ENCODE measurements around the gene PLXDC2.
"Not testable (repeated sequence)": the region's sequence is repeated elsewhere in the genome, so short reads cannot be mapped to it uniquely, and the experiment has no call there.

The PLXDC2 gene

DNA sequence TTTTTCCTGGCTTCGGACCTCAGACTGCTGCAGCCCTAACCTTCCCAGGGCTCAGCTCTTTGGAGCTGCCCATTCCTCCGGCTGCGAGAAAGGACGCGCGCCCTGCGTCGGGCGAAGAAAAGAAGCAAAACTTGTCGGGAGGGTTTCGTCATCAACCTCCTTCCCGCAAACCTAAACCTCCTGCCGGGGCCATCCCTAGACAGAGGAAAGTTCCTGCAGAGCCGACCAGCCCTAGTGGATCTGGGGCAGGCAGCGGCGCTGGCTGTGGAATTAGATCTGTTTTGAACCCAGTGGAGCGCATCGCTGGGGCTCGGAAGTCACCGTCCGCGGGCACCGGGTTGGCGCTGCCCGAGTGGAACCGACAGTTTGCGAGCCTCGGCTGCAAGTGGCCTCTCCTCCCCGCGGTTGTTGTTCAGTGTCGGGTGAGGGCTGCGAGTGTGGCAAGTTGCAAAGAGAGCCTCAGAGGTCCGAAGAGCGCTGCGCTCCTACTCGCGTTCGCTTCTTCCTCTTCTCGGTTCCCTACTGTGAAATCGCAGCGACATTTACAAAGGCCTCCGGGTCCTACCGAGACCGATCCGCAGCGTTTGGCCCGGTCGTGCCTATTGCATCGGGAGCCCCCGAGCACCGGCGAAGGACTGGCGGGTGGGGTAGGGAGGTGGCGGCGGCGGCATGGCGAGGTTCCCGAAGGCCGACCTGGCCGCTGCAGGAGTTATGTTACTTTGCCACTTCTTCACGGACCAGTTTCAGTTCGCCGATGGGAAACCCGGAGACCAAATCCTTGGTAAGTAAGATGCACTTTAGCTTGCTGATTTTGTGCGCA lies at the start of gene PLXDC2:
Gene PLXDC2, plus strand, starts transcription at position 22 of the 820 bp plus-strand sequence.
- peak in 46 of 58 donors; percentile 23 to 80 (median 48) for DNase-seq

- DNase-seq = no peak
Measured at GRCh38 chr10:19767876-19768275, 48.4 kb upstream of the PLXDC2 start.

DNA sequence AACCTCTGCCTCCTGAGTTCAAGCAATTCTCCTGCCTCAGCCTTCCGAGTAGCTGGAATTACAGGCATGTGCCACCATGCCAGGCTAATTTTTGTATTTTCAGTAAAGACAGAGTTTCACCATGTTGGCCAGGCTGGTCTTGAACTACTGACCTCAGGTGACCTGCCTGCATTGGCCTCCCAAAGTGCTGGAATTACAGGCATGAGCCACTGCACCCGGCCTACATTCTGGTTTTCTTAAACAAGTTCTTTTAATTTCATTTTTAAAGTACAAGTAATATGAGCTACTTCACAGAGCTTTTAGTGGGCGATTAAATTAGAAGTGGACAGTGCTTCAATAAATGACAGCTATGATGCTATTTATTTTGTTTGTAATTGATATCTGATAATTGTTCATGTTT lies 46.4 kb upstream of the PLXDC2 start:
- not testable (repeated sequence) for DNase-seq

GRCh38 chr10:19772972-19773371 lies 43.3 kb upstream of the PLXDC2 start:
- DNase-seq = no peak

DNA sequence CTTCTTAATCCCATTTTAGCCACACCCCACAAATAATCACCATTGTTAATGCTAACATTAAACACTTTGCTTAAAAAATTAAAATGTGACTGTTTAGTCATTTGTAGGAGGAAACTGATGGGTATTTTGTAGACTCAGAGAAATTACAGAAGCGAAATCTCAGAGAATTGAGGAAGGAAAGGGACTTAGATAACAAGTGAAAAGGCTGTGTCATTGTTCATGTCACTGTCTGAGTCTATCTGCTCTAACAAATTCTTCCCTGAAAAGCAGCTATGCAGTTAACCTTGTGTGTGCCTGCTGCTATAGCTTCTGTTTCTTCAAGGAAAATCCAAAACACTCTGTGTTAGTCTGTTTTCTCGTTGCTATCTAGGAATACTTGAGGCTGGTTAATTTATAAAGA lies 40.9 kb upstream of the PLXDC2 start:
- peak in 1 of 58 donors; percentile 5 for DNase-seq

DNA sequence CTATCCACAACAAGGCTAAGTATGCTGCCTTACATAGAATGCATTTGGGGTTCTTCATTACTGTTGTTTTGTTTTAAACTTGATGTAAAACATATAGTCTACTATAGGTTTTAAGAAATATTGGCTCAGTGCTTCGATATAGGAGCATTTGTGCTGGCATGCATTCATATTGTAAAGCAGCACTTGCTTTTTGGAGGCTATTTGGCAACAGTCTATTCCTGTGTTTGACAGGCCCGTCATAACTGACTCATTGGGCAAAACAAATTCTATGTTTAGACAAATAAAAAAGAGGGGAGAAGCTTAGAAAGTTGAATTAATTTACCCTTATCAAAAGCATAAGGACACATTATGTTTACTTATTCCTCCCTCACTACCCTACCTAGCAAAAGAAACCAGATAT lies 38.4 kb upstream of the PLXDC2 start:
- no peak for DNase-seq

DNA sequence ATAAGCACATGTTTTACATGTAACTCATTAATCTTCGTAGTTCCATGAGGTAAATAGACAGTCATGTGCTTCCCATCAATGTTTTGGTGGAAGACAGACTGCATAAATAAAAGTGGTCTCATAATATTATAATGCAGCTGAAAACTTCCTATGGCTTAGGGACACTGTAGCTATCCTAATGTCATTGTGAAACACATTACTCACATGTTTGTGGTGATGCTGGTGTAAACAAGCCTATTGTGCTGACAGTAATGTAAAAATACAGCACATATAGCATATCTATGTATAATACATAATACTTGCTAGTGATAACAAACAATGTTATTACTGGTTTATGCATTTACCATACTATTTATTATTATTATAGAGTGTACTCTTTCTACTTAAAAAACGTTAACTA lies 37.2 kb upstream of the PLXDC2 start:
- no peak for DNase-seq

DNA sequence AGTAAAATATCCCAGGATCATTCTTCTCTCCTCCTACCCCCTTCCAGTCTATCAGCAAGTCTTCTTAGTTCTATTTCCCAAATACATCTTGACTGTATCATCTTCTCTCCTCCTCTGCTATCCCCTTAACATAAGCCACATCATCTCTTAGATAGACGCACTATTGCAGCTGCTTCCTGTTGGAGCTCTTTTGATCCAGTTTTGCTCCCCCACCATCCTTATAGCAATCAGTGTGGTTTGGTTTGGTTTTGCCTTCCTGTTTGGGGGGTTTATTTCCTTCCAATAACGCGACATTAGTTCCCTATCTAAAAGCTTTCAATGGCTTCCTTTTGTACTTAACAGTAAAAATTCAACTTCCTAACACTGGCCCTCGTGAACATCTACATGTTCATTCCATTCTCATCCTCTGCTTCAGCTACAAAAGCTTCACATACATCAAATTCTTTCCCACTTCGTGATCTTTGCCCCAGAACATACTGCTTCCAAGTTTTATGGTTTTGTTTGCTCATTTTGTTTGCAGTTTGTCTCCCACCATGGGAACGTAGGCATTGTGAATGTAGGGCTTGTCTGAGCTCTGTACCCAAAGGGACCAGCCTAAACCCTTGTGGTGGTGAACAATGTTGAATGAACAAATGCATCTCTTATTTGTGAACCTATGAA lies 33.7 kb upstream of the PLXDC2 start:
- no peak for DNase-seq

DNA sequence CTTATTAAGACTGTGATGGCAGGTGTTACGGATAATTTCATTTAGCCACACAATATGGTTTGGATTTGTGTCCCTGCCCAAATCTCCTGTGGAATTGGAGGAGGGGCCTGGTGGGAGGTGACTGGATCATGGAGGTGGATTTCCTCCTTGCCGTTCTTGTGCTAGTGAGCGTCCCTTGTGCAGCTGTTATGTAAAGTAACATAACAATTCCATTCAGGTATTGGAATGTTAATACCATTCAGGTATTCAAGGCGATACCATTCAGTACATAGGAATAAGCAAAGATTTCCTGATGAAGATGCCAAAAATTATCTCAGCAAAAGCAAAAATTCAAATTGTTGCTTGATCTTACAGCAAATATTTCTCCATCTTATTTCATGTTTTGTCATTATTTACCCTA lies 32.5 kb upstream of the PLXDC2 start:
- DNase-seq = no peak

DNA sequence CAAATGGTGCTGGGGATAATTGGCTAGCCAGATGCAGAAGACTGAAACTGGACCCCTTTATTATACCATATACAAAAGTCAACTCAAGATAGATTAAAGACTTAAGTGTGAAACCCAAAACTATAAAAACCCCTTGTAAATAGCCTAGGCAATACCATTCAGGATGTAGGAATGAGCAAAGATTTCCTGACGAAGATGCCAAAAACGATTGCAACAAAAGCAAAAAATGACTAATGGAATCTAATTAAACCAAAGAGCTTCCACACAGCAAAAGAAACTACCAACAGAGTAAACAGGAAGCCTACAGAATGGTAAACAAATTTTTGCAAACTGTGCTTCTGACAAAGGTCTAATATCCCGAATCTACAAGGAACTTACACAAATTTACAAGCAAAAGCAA lies 30.9 kb upstream of the PLXDC2 start:
- DNase-seq = no peak

DNA sequence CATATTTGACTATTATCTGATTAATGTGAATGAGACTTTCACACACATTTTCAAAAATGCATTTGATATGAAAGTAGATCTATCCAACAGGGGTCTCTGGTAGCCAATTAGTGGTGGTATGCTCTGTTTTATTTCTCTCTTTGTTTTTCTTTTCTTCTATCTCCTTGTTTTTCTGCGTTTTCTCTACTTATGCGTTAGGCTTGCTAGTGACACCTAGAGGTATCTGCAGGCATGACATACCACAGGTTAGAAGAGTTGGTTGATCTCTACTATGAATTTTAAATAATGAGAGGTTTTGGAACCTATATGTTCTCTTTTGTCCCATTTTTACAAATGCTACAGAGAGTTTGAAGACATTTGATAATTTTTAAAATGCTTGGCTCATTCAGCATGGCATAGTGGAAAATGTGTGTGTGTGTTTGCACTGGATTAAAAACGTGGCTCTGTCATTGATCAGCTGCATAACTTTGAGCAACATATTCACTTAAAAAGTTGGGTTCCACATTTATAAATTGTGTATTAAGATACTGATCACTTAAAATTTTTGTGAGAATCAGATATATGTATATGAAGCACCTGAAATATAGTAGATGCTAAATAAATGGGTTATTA lies 28.1 kb upstream of the PLXDC2 start:
- peak in 1 of 58 donors; percentile 3 for DNase-seq

DNA sequence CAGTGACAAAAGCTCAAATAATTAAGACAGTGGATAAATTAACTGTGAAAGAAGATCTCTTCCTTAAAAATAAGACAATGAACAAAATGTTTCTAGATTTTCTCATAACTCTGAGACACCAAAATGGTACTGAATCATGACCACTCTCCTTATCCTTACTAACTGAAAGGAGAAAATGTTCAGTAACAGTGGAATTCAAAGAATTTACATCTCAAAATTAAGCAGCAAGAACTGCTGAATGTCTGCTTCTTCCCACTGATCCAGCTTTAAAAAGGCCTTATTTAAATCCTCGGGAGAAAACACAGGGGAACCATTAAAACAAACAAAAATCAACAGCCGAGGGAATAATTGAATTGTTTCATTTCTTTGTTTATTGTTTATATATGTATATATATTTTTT lies 27.3 kb upstream of the PLXDC2 start:
- DNase-seq = no peak

GRCh38 chr10:19789607-19790006 lies 26.6 kb upstream of the PLXDC2 start:
- no peak for DNase-seq

DNA sequence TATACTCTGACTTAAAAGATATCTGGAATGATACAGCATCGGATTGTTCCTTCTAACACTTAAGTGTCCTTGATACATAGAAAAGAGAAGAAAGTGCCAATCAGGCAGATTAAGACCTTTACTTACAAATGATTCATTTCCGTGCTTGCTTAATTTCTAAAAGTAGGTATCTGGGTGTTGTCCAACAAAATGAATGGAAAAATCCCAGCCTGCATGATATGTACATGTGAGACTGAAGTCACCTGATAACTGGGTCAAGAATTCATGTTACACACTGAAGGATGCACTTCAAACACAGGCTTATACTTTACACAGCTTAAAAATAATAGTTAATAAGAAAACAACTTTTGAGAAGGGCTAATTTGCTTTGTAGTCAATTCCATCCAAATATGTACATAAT lies 25.2 kb upstream of the PLXDC2 start:
- DNase-seq = no peak

DNA sequence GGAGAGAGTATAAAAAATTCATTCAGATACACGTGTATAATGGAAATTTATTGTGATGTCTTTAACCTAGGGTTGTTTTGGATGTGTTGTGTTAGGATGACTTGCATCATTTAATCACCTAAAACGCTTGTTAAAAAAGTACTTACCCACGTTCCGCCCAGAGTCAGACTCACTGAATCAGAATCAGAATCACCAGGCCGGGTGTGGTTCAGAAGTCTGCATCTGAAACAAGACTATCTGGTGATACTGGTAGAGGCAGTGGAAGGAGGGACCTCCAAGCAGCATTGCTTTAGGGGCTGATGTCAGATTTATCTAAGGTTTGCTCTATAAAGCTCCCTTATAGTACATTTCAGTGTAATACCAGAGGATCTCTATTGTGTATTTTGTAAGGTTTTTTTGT lies 20.5 kb upstream of the PLXDC2 start:
- no peak for DNase-seq

- no peak for DNase-seq
Measured at GRCh38 chr10:19800161-19800560, 16.1 kb upstream of the PLXDC2 start.

DNA sequence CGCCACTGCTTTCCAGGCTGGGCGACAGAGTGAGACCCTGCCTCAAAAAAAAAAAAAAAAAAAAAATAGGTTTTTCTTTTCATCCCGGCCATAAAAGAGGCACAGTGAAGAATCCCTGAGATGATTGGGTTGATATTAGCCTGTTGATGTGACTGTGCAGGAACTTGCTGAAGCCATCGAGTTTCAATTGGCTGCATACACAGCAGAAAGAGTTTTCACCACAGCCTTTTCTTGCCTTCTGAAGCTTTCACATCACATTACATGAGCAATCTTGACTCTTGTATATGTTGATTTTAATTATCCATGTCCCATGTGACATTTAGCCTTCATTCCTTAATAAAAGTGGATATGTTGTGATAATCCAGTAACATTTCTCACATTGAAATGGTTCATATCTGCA lies 14.9 kb upstream of the PLXDC2 start:
- no peak for DNase-seq

DNA sequence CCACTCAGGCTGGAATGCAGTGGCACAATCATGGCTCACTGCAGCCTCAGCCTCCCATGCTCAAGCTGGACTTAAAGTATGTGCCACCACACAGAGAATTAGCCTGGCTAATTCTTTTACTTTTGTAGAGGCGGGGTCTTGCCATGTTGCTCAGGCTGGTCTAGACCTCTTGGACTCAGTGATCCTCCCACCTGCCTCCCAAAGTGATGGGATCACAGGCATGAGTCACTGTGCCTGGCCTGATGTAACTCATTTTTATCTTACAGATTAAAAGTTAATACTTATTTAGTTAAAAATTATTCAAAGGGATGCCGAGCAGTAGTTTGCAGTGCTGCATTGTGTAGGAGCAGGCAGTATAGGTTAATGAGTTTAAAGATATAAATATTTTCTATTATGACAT lies 12.6 kb upstream of the PLXDC2 start:
- DNase-seq = no peak

DNA sequence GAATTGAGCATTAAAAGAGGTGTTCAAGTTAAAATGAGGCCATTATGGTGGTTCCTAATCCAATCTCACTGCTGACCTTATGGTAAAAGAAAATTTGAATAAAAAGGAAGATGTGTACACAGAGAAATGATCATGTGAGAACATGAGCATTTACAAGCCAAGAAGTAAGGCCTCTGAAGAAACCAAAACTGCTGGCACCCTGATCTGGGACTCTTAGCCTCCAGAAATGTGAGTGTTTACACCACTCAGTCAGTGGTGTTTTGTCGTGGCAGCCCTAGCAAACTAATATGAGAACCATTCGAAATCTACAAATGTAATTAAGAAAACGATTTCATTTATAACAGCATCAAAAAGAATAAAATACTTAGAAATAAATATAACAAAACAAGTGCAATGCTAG lies 6.8 kb upstream of the PLXDC2 start:
- DNase-seq = no peak

GRCh38 chr10:19811540-19811939 lies 4.7 kb upstream of the PLXDC2 start:
- peak in 15 of 58 donors; percentile 6 to 54 (median 23) for DNase-seq

DNA sequence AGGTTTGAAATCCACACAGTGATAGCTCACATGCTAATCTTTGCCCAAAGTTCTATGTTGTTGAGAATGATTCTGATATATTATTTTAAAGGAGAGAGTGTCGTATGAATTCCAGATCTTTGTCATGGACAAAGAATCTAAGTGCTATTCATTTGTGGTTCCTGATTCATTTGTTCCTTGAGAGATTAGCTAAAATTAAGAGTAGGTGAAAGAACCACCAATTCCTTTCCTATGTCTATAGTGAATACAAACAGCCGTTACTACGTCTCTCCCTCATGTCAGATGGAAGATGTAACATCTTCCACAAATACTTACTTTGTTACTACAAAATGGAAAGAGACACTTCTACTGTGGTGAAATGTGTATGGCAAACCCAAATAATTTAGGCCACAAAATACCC lies 3.3 kb upstream of the PLXDC2 start:
- no peak for DNase-seq

DNA sequence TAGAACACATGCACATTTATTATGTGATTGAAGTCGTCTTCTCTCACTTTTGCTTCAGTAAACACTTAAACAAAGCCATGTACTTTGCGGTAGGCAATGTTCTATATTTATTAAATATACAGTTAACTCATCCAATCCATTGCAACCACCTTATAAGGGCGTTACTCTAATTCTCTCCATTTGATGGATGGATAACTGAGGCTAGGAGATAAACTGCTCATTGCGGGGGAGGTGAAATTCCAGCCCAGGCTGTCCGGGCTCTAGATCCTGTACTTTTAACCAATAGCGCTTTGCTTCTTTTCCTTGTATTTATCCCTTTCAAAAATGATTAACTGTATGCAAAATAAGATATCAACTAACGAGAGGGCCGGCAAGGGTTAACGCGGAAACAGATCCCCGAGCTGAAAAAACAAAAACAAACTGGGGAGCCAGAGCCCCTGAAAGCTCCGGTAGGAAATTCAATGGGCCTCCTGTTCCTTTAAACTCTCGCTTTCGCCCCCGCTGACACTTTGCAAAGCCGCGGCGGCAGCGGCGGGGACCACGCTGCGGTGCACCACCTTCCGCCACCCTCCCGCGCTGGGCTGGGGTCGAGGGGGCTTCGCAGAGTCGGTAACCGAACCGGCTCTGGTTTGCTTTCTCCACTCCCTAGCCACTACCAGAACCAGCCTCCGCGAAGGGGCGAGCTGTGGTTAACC lies 1.0 kb upstream of the PLXDC2 start:
- peak in 10 of 58 donors; percentile 37 to 67 (median 58) for DNase-seq
